GM21576 (cell line): Measurements from ENCODE around the gene NHSL1.
A peak's percentile ranks its signal among the peaks of the same experiment; 100 is the strongest.

ENCODE experiments used
- ATAC-seq: cut with Tn5 transposase; IDR thresholded peaks from one replicate; pipeline ENCODE4 v1.9.1; 2021; ENCODE audit warnings: mild to moderate bottlenecking, moderate library complexity; ENCODE audit not compliant: unreplicated experiment

NHSL1 gene

GRCh38 chr6:138405816-138406413 is 93.4 kb downstream of the NHSL1 start:
- no peak for ATAC-seq

DNA sequence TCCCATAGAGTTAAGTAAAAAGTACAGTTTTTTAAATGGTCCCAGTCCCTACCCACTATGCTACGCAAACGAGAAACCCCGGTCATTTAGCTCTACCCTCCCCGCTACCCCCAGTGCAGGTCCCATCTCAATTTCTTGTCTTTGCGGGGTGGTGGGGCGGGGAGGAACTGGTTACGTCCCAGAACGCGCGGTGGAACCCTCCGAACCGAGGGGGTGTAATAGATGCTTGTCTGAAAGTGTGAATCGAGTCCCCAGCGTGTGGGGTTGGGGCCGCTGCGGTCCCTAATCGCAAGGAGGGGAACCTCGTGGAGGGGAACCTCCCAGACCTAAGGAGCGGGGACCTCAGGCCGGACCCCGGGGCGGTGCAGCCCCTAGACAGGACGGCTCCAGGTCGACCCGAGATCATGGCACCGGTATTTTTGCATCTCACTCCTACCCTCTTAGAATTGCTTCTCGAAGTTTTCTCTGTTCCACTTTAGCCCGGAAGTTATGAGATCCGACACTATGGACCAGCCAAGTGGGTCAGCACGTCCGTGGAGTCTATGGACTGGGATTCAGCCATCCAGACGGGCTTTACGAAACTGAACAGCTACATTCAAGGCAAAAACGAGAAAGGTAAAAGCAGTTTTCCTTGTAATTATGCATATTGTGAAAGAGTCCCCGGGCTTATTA is 94.5 kb downstream of the NHSL1 start:
- no peak for ATAC-seq

DNA sequence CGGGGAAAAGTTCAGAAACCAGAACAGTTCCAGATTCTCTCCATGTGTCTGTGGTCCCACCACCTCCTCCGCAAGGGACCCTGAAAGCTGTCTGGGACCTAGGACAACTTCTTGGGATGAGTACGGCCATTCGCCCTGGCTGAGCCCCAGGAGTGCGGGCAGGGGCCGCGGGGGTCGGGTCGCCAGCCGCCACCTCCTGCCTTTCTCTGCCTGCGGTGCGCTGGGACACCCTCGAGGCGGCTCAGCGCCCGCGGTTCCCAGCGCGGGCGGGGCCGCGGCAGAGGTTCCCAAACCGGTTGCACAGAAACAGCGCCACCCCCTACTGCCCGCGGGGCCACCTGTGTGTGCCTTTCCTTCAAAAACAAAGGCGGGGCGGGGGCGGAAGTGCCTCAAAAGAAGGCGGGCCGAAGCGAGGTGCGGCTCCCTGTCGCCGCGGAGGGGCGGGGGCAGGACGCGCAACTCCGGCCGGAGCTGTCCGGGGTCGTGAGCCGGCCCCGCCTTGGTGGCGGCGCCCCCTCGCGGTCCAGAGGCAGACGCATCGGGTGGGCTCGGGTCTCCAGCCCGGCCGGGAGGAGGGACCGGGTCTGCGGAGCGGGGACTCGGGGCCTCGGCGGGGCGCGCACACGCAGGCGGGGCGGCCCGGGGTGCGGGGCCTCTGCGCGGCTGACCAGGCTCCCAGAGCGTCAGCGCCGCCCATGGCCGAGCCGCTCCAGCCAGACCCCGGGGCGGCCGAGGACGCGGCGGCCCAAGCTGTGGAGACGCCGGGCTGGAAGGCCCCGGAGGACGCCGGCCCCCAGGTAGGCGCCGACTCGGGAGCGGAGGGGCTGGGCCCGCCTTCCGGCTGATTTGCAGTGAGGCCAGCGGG is 95.3 kb downstream of the NHSL1 start, which contains the start of gene HEBP2:
HEBP2 (plus strand) TSS at position 423 of the 865 bp plus-strand sequence; CDS start at position 696, 273 bp downstream.
- peak; percentile 92 for ATAC-seq

DNA sequence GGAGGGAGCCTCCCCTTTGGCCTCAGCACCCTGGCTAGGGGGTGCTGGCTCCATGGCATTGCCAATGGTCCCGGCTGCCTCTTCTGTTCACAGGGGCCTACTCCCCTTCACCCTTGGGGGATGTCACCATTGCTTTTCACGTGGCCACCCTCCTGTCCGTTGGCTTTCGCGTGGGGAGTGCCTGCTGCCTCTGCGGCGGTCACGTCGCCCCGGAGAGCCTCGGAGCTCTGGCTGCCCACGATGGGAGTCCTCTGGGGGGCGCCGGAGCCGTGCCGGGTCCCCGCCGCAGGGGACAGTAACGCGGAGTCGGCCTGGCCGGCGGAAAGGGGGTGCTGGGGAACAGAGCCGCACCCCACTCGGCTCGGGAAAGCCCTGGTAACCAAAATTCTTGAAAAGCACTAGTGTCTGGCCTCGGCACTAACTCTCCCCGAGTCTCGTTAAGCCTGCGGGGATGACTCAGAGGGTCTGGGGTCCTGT is 95.9 kb downstream of the NHSL1 start:
- ATAC-seq, result peak; percentile 21

- no peak for ATAC-seq
These were observed 96.5 kb downstream of the NHSL1 start for GRCh38 chr6:138402838-138403187.

DNA sequence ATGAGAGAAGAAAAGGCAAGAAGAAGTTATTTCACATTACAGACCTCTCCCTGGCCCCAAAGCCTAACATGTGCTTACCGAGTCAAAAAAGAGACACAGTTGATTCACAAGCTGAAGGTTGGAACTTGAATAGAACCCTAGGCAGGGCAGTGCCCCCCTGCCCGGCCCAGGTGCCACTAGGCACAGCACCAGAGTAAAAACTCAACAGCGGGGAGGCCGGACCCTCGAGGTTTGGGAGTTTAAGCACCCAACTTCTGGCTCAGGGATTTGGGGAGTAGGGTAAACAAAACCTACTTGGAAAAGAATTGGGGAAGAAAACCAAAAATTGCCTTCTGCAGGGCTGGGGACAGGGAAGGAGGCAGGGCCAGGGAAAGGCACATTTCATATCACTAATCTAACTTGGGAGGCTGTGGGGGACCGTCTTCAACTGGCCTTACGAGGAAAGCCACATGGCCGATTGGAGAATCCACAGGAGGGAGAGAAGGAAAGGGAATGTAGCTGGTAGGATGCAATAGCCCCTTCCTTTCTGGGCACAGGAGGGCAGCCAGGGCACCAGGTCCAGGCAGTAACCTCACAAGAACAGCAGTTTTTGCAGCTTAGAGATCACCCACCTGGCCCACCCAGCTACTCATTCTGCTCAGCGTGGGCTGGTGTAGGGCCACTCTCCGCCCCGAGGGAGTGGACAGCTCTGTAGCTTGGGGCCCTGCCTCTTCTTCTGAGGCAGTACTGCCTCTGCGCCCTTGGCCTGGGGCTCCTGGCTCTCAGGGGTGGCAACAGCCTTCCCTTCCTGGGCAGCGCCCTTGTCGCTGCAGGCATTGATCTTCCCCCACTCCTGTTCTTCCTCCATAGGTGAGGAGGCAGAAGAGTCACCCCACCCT is 97.1 kb downstream of the NHSL1 start:
- ATAC-seq, result no peak

GRCh38 chr6:138400326-138400725 is 99.0 kb downstream of the NHSL1 start:
- ATAC-seq, result no peak

GRCh38 chr6:138397128-138398122 is 101.9 kb downstream of the NHSL1 start:
- ATAC-seq, result no peak

DNA sequence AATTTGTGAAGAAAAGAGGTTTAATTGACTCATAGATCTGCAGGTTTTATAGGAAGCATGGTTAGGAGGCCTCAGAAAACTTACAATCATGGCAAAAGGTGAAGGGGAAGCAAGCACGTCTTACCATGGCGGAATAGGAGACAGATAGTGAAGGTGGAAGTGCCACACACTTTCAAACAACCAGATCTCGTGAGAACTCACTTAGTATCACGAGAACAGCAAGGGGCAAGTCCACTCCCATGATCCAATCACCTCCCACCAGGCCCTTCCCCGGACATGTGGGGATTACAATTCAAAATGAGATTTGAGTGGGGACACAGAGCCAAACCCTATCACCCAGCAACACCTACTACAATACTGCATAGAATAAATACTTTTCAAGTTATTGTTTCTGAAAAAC is 102.6 kb downstream of the NHSL1 start:
- ATAC-seq, result no peak

DNA sequence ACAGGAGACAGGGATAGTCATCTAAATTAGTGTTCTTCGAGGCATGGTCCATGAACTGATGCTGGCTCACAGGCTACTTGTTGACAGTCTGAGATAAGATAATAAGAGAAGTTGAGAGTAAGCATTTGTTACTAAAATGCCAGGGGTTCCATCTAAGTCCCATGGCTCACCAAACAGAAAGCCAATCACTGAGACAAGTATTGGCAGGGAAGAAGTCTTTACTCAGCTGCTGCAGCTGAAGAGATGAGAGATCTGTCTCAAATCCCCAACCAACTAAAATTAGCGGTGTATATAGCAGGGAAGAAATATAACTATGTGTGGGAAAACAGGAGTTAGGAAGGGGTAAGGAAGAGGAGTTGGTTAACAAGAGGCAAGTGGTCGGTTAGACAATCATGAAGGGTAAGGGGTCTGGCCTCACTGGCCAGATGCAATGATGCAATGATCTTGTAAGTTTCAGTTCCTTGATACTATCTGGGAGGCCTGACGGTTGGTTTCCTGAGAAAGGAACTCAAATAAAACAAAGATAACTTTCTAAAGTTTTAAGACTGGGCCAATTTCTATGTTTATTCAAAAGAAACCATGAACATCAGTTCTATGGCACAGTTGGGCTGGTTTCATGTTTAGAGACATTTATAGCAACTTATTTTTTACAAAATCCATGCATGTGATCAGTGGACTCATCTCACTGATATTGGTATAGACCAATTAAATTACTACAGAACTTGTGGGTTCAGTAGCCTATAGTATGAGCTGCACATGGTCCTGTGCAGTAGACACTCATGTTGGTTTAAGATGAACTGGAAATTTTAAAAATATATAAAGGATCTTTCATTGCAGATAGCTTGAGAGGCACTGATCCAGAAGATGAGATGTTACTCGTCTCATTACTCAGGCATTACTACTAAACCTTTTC is 105.2 kb downstream of the NHSL1 start:
- ATAC-seq, result peak; percentile 76

GRCh38 chr6:138389551-138389950 is 109.7 kb downstream of the NHSL1 start:
- no peak for ATAC-seq

GRCh38 chr6:138387577-138388368 is 111.5 kb downstream of the NHSL1 start:
- ATAC-seq, result no peak

DNA sequence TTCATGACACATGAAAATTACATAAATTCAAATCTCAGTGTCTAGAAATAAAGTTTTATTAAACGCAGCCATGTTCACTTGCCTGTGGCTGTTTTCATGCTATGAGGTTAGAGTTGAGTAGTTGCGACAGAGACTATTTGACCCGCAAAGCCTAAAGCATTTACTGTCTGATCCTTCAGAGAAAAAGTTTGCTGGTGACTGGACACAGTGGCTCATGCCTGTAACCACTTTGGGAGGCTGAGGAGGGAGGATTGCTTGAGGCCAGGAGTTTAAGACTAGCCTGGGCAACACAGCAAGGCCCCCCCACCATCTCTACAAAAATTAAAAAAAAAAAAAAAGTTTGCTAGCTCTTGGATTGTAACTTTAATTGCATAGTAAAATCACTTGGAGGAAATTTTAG is 112.4 kb downstream of the NHSL1 start:
- no peak for ATAC-seq

GRCh38 chr6:138383776-138384175 is 115.5 kb downstream of the NHSL1 start:
- ATAC-seq, result no peak

GRCh38 chr6:138382498-138383265 is 116.6 kb downstream of the NHSL1 start:
- no peak for ATAC-seq

DNA sequence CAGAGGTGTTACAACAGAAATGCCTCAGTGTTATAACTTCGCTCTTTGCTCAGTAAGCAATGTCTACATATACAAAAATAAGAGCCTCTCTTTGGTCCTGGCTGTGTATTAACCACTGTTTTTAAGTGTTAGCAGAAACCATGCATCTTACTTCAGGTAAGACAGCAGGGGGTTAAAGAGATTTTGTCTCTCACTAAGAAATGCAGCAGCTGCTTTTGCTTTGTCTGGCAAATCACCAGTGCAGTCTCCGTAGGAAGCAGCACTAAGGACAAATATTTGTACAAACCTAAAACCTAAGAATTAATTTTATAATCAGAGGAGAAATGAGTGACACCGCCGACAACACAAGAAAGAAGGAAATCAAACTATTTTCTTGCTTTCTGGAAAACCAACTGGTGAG is 120.8 kb downstream of the NHSL1 start:
- no peak for ATAC-seq

DNA sequence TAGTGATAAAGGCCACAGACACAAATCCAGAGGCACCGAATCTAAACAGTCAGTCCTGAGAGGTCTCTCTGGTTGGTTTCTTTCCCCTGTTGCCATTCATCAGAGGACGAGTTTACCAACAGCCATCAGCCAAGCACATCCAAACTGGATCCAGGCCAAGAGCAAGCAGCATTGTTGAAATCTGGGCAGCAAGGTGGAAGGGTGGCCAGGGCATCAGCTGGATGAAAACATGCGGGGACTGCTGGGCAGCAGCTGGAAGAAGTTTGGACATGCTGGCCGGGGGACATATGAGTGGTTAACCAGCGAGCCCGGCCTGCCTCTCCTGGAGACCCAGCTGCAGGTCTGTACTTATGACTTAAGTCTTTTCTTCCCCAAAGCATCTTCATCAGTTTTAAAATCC is 121.5 kb downstream of the NHSL1 start, which contains the start of gene SMIM28:
SMIM28 (plus strand) TSS at position 62 of the 400 bp plus-strand sequence; CDS start at position 230, 168 bp downstream.
- ATAC-seq, result no peak
